HEK293 (cell line): ENCODE measurements around the gene RAB36.

Source experiments
- CTCF ChIA-PET: fragments of 350-600 bp; formaldehyde crosslinking; extraction: SDS; loops from one replicate; lab custom pipeline; 2021; ENCODE audit warnings: antibody characterized with exemption; lab: Yijun Ruan, JAX
- POLR2A ChIA-PET: fragments of 300-600 bp; formaldehyde crosslinking; extraction: SDS; loops from one replicate; lab custom pipeline; 2020; ENCODE audit warnings: antibody characterized with exemption, inconsistent platforms; lab: Yijun Ruan, JAX
- H3K27ac ChIP-seq: fragments of 200-500 bp; sonication (Bioruptor generic); 2 replicates; pipeline ENCODE4 v1.5.1; 2014; ENCODE audit warnings: low read depth, low read length, control low read depth, inconsistent platforms; ENCODE audit errors: extremely low read depth
- H3K36me3 ChIP-seq, 2 experiments: fragments of 200-500 bp in 1 of 2; sonication (Bioruptor generic) in 1 of 2; 1 replicate in 1 of 2; 2 replicates in 1 of 2; pipeline ENCODE4 v1.5.1; 2014 to 2017; ENCODE audit warnings: inconsistent platforms in 2 of 2, low read length in 2 of 2; ENCODE audit not compliant: control insufficient read depth in 2 of 2, insufficient read depth in 1 of 2
- H3K4me1 ChIP-seq: fragments of 200-500 bp; sonication (Bioruptor generic); 2 replicates; pipeline ENCODE4 v1.5.1; 2014; ENCODE audit warnings: mild to moderate bottlenecking, low read length, inconsistent platforms; ENCODE audit not compliant: control insufficient read depth, insufficient read depth
- H3K4me3 ChIP-seq: 2 replicates; pipeline ENCODE4 v1.5.1; 2011; ENCODE audit warnings: low read depth, mild to moderate bottlenecking, control low read depth, low read length, moderate library complexity
- H3K9me3 ChIP-seq: fragments of 200-500 bp; sonication (Bioruptor generic); 2 replicates; pipeline ENCODE4 v1.5.1; 2014; ENCODE audit warnings: low read depth, low read length, inconsistent platforms; ENCODE audit not compliant: control insufficient read depth, insufficient read depth
- FEZF1 ChIP-seq: fragments of 450-650 bp; formaldehyde crosslinking; IDR thresholded peaks from 2 replicates; pipeline ENCODE4 v1.5.1; 2016; ENCODE audit warnings: missing biosample characterization, missing genetic modification characterization
- GLI2 ChIP-seq: fragments of 450-650 bp; formaldehyde crosslinking; IDR thresholded peaks from 2 replicates; pipeline ENCODE4; 2017; ENCODE audit warnings: missing biosample characterization, missing genetic modification characterization, low read depth, borderline replicate concordance
- MYNN ChIP-seq: fragments of 450-650 bp; formaldehyde crosslinking; IDR thresholded peaks from 2 replicates; pipeline ENCODE4 v1.5.1; 2016; ENCODE audit warnings: missing biosample characterization, missing genetic modification characterization, borderline replicate concordance
- PATZ1 ChIP-seq: fragments of 450-650 bp; formaldehyde crosslinking; IDR thresholded peaks from 2 replicates; pipeline ENCODE4 v1.5.1; 2016; ENCODE audit warnings: missing biosample characterization, missing genetic modification characterization
- PBX3 ChIP-seq: sonication (generic); formaldehyde crosslinking; IDR thresholded peaks from 2 replicates; pipeline ENCODE4 v1.8.1; 2022; ENCODE audit warnings: mild to moderate bottlenecking, moderate library complexity, missing genetic modification reagents
- SCRT2 ChIP-seq: fragments of 450-650 bp; formaldehyde crosslinking; IDR thresholded peaks from 2 replicates; pipeline ENCODE4 v1.5.1; 2016; ENCODE audit warnings: missing biosample characterization, missing genetic modification characterization
- YY2 ChIP-seq: fragments of 450-650 bp; formaldehyde crosslinking; IDR thresholded peaks from 2 replicates; pipeline ENCODE4 v1.5.1; 2016; ENCODE audit warnings: missing biosample characterization, missing genetic modification characterization
- ZFP69B ChIP-seq: fragments of 450-650 bp; formaldehyde crosslinking; IDR thresholded peaks from 2 replicates; pipeline ENCODE4 v1.5.1; 2016; ENCODE audit warnings: missing biosample characterization, missing genetic modification characterization
- ZNF121 ChIP-seq: fragments of 450-650 bp; formaldehyde crosslinking; IDR thresholded peaks from 2 replicates; pipeline ENCODE4 v1.5.1; 2016; ENCODE audit warnings: missing biosample characterization, missing genetic modification characterization
- ZNF214 ChIP-seq: fragments of 450-650 bp; formaldehyde crosslinking; IDR thresholded peaks from 2 replicates; pipeline ENCODE4 v1.5.1; 2017; ENCODE audit warnings: missing biosample characterization, mild to moderate bottlenecking, missing genetic modification characterization, borderline replicate concordance
- ZNF248 ChIP-seq: fragments of 450-650 bp; formaldehyde crosslinking; IDR thresholded peaks from 2 replicates; pipeline ENCODE4 v1.5.1; 2017; ENCODE audit warnings: missing biosample characterization, missing genetic modification characterization
- ZNF302 ChIP-seq: fragments of 450-650 bp; formaldehyde crosslinking; IDR thresholded peaks from 2 replicates; pipeline ENCODE4 v1.5.1; 2016; ENCODE audit warnings: missing biosample characterization, missing genetic modification characterization, low read depth
- ZNF404 ChIP-seq: fragments of 450-650 bp; formaldehyde crosslinking; IDR thresholded peaks from 2 replicates; pipeline ENCODE4 v1.5.1; 2017; ENCODE audit warnings: missing biosample characterization, missing genetic modification characterization
- ZNF529 ChIP-seq: fragments of 450-650 bp; formaldehyde crosslinking; IDR thresholded peaks from 2 replicates; pipeline ENCODE4 v1.5.1; 2017; ENCODE audit warnings: missing genetic modification characterization, missing biosample characterization; ENCODE audit not compliant: insufficient replicate concordance
- ZNF560 ChIP-seq: fragments of 450-650 bp; formaldehyde crosslinking; IDR thresholded peaks from 2 replicates; pipeline ENCODE4 v1.5.1; 2017; ENCODE audit warnings: missing biosample characterization, missing genetic modification characterization, borderline replicate concordance
- ZNF785 ChIP-seq: fragments of 450-650 bp; formaldehyde crosslinking; IDR thresholded peaks from 2 replicates; pipeline ENCODE4 v1.5.1; 2016; ENCODE audit warnings: missing biosample characterization, missing genetic modification characterization
- ZNF837 ChIP-seq: fragments of 450-650 bp; formaldehyde crosslinking; IDR thresholded peaks from 2 replicates; pipeline ENCODE4 v1.5.1; 2016; ENCODE audit warnings: missing biosample characterization, missing genetic modification characterization
- TF ChIP-seq, protein P1 (sequence below): fragments of 450-650 bp; IDR thresholded peaks from 2 replicates; pipeline ENCODE4 v1.5.1; 2018; ENCODE audit warnings: missing biosample characterization, mild to moderate bottlenecking, missing genetic modification characterization

RAB36 gene

DNA sequence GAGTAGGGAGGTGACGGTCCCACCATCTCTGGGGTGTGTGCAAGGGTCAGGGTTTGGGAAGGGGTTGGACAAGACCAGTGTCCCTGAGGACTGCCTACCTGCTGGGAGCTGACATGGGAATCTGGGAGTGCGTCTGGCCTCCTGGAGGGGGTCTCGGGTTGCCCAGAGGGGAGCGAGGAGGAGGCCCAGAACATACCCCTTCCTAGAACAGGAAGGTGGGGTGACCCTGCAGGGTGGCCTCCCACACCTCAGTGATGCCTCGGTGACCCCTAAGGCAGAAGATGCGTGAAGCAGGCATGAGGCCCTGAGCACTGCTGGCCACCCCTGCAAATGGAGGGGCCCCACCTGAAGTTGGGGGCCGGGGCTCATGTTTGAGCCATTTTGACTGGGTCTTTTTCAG is 29.9 kb upstream of the RAB36 start:
- H3K9me3 ChIP-seq, result no peaks in the 10 kb centered on the region

DNA sequence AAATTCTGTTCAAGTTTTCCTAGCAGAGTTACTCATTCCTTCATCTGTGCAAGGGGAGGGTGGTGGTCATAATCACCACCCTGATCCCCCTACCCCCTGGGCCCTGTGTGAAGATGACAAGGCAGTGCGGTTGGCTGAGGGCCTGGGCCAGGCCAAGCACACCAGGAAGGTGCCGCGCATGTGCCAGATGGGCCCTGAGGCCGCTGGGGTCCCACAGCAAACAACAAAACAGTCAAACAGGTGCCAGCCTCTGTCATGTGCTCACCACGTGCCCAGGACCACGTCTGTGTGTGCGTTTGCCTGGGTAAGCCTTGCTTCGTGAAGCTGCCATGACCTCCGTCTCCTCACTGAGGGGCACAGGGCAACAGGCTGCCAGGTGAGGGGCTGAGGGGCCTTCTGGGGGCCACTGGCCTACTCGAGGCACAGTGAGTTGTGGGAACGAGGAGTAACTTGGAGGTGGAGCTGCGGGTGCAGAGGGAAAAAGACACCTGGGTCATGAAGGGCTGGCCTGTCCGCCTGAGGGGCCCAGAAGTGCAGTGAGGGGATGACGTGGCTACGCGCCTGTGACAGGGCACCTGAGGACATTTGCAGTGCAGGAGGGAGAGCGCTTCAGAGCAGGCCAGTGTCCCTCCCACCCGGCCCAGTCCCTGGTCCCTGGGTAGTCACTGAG is 29.3 kb upstream of the RAB36 start:
- Histone ChIP-seq H3K4me1 (no peaks in the 10 kb centered on the region), H3K9me3 (no peaks in the 10 kb centered on the region), H3K36me3 (peaks cover 0 to 21% of the 10 kb centered on the region in 2 experiments; a peak in 1 of 3 replicates), H3K4me3 (no peak overlapping the region)
- CTCF ChIA-PET, result no interaction called here
- POLR2A ChIA-PET, result no interaction called here
- TF ChIP-seq, protein P1, sequence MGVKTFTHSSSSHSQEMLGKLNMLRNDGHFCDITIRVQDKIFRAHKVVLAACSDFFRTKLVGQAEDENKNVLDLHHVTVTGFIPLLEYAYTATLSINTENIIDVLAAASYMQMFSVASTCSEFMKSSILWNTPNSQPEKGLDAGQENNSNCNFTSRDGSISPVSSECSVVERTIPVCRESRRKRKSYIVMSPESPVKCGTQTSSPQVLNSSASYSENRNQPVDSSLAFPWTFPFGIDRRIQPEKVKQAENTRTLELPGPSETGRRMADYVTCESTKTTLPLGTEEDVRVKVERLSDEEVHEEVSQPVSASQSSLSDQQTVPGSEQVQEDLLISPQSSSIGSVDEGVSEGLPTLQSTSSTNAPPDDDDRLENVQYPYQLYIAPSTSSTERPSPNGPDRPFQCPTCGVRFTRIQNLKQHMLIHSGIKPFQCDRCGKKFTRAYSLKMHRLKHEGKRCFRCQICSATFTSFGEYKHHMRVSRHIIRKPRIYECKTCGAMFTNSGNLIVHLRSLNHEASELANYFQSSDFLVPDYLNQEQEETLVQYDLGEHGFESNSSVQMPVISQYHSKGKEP (tag by site-specific recombination), result no peak
- TF ChIP-seq ZNF121 (tag by site-specific recombination) (no peak), SCRT2 (tag by site-specific recombination) (peak; percentile 31; the same call in 1 of the 2 replicates), ZNF529 (tag by site-specific recombination) (no peak), ZNF560 (tag by site-specific recombination) (no peak), PBX3 (CRISPR knock-in tag) (no peak), MYNN (tag by site-specific recombination) (no peak), ZNF214 (no peak)
- TF ChIP-seq, all 188 proteins: peak for 1
- H3K27ac ChIP-seq, result no peak overlapping the region

More for the DNA sequence above, 29.9 kb upstream of the RAB36 start:
- H3K36me3 ChIP-seq, result peaks cover 0 to 23% of the 10 kb centered on the region in 2 experiments; a peak in 1 of 3 replicates
- CTCF ChIA-PET, result no interaction called here
- H3K4me1 ChIP-seq, result no peaks in the 10 kb centered on the region
- no peak overlapping the region for H3K27ac ChIP-seq
- H3K4me3 ChIP-seq, result no peak overlapping the region
- TF ChIP-seq PATZ1 (no peak), ZNF837 (tag by site-specific recombination) (no peak), GLI2 (tag by site-specific recombination) (no peak), YY2 (tag by site-specific recombination) (no peak), ZNF302 (no peak), ZFP69B (no peak), ZNF785 (tag by site-specific recombination) (no peak), ZNF248 (tag by site-specific recombination) (no peak), FEZF1 (tag by site-specific recombination) (no peak), ZNF404 (tag by site-specific recombination) (no peak)
- TF ChIP-seq, all 188 proteins: peak for 0
- POLR2A ChIA-PET, result no interaction called here
